CD8-positive, alpha-beta memory T cell (primary cell): ENCODE data around the gene APBA2. TPM values are rescaled to one million over a fixed set of nuclear protein-coding genes. Genes with fewer than 3 reads are reported as not detected.
A peak's percentile ranks its signal among the peaks of the same experiment; 100 is the strongest.

Experiments used
- CTCF ChIA-PET: fragments of 350-600 bp; sonication (Branson Sonifier 250); formaldehyde crosslinking; loops from one replicate; lab custom pipeline; 2021; ENCODE audit warnings: antibody characterized with exemption; lab: Charles Lee
- POLR2A ChIA-PET: fragments of 350-600 bp; sonication (Branson Sonifier 250); formaldehyde crosslinking; loops from one replicate; lab custom pipeline; 2021; ENCODE audit warnings: antibody characterized with exemption; lab: Charles Lee
- DNase-seq, 5 donors: peaks; one replicate each; pipeline versions ENCODE4 v3.0.0 to v3.0.0-alpha.2; 2020 to 2022; ENCODE audit warnings: mixed read lengths in 1 of 5
- H3K27ac ChIP-seq: one replicate; pipeline ENCODE4 v1.7.0; 2013; ENCODE audit warnings: low read depth, mild to moderate bottlenecking, low read length, moderate library complexity
- H3K27me3 ChIP-seq: 2 replicates; pipeline ENCODE4 v1.7.0; 2013; ENCODE audit warnings: low read length, mild to moderate bottlenecking; ENCODE audit not compliant: insufficient read depth, poor library complexity, severe bottlenecking
- H3K36me3 ChIP-seq: 2 replicates; pipeline ENCODE4 v1.7.0; 2013; ENCODE audit warnings: mild to moderate bottlenecking, low read length, moderate library complexity; ENCODE audit not compliant: insufficient read depth
- H3K4me1 ChIP-seq: 2 replicates; pipeline ENCODE4 v1.7.0; 2013; ENCODE audit warnings: mild to moderate bottlenecking, low read length, moderate library complexity; ENCODE audit not compliant: insufficient read depth
- H3K4me3 ChIP-seq: 2 replicates; pipeline ENCODE4 v1.7.0; 2013; ENCODE audit warnings: mild to moderate bottlenecking, low read length
- H3K9me3 ChIP-seq: 2 replicates; pipeline ENCODE4 v1.7.0; 2013; ENCODE audit warnings: mild to moderate bottlenecking, low read length
- H3K27ac Mint-ChIP-seq, 8 donors: one replicate each; pipeline ENCODE4 v1.8.0; 2020 to 2021; ENCODE audit warnings: mixed read lengths in 8 of 8, mild to moderate bottlenecking in 6 of 8, inconsistent platforms in 3 of 8, moderate library complexity in 3 of 8
- H3K27me3 Mint-ChIP-seq, 2 donors: one replicate each; pipeline ENCODE4 v1.8.0; 2020 to 2021; ENCODE audit warnings: mixed read lengths in 2 of 2, mild to moderate bottlenecking in 1 of 2, moderate library complexity in 1 of 2
- H3K36me3 Mint-ChIP-seq, 3 donors: one replicate each; pipeline ENCODE4 v1.8.0; 2020 to 2021; ENCODE audit warnings: mixed read lengths in 3 of 3, inconsistent platforms in 1 of 3, mild to moderate bottlenecking in 1 of 3
- H3K4me1 Mint-ChIP-seq, 3 donors: one replicate each; pipeline ENCODE4 v1.8.0; 2020 to 2021; ENCODE audit warnings: mixed read lengths in 3 of 3, inconsistent platforms in 1 of 3, mild to moderate bottlenecking in 1 of 3
- H3K4me3 Mint-ChIP-seq, 7 donors: one replicate each; pipeline ENCODE4 v1.8.0; 2020 to 2021; ENCODE audit warnings: mixed read lengths in 7 of 7, mild to moderate bottlenecking in 6 of 7, moderate library complexity in 4 of 7, inconsistent platforms in 2 of 7
- H3K9me3 Mint-ChIP-seq, 5 donors: one replicate each; pipeline ENCODE4 v1.8.0; 2020 to 2022; ENCODE audit warnings: mixed read lengths in 5 of 5, mild to moderate bottlenecking in 3 of 5, moderate library complexity in 2 of 5, inconsistent platforms in 1 of 5
- polyA plus RNA-seq: library from polyadenylated mRNA; unstranded; fragments of 300-500 nt; fragmentation: Illumina TruSeq; gene quantifications from one replicate; pipeline ENCODE4 v1.2.3, GENCODE V29; 2021
- total RNA-seq, 2 experiments: library from RNA; stranded (reverse); gene quantifications; one replicate each; pipeline ENCODE4 v1.2.3, GENCODE V29; 2021

APBA2 gene
- total and polyA plus RNA-seq, 3 experiments from 2014 or later, result 15.7 to 38.8 (median 18.0) TPM

DNA sequence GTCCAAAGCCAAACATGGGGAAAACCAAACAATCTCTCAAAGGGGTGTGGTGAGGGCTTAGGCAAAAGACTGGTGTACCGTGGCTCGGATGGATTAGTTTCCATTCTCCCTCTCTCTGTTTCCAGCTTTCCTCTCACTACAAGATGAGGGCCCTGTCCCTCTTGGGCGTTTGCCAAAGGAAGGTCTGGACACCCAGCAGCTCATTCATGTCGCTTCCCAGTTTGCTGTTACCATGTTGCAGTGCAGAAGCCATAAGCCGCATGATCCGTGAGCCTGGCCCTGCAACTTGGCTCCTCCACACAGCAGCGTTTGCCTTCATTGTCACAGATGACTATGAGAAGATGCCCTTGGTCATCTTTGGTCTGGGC, 92.2 kb downstream of the APBA2 start:
- no peaks in the 10 kb centered on the region for H3K9me3 Mint-ChIP-seq
- POLR2A ChIA-PET, result no interaction called here
- H3K4me3 Mint-ChIP-seq, result no peak overlapping the region
- Histone ChIP-seq H3K36me3 (no peaks in the 10 kb centered on the region), H3K27ac (no peak overlapping the region), H3K9me3 (no peaks in the 10 kb centered on the region), H3K4me3 (no peak overlapping the region), H3K27me3 (no peaks in the 10 kb centered on the region), H3K4me1 (peaks cover 8% of the 10 kb centered on the region)
- no peak for DNase-seq
- CTCF ChIA-PET, result interaction anchor here (0.9 to 1.6 kb wide), 3 partner anchors 38 to 112 kb away, joined by 3 to 13 read pairs (median 4); no protein-coding TSS in a partner anchor
- H3K4me1 Mint-ChIP-seq, result peaks cover 14 to 51% (median 15%) of the 10 kb centered on the region in 3 donors
- no peak overlapping the region for H3K27ac Mint-ChIP-seq
- no peaks in the 10 kb centered on the region for H3K27me3 Mint-ChIP-seq
- peaks cover 0 to 10% (median 2%) of the 10 kb centered on the region in 3 donors for H3K36me3 Mint-ChIP-seq

DNA sequence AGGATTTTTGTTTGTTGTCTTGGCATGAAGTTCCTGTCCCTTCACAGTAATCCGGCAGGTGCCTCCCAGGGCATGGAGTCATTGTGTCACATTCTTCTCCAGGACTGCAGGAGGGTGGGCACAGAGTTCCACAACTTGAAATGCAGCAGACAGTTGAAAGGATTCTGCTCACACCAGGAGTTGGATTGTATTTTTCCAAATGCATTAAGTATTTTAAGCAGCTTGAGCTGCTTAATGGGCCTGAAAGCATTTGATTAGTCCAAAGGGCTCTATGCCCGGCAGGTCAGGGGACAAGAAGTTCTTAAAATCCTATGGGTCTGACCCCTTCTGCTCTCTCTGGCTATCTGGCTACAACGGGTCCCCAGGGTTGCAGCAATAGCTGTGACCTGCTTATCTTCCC, 92.9 kb downstream of the APBA2 start:
- Mint-ChIP-seq H3K4me1 (peaks cover 10 to 51% (median 15%) of the 10 kb centered on the region in 3 donors), H3K27ac (peak overlapping the region in 1 of 8 donors; percentile 14), H3K36me3 (peaks cover 0 to 10% (median 2%) of the 10 kb centered on the region in 3 donors), H3K27me3 (no peaks in the 10 kb centered on the region), H3K9me3 (no peaks in the 10 kb centered on the region), H3K4me3 (no peak overlapping the region)
- Histone ChIP-seq H3K9me3 (no peaks in the 10 kb centered on the region), H3K4me3 (no peak overlapping the region), H3K27ac (no peak overlapping the region), H3K36me3 (no peaks in the 10 kb centered on the region), H3K27me3 (no peaks in the 10 kb centered on the region), H3K4me1 (peaks cover 8% of the 10 kb centered on the region)
- CTCF ChIA-PET, result interaction anchor here (0.9 to 1.6 kb wide), 4 partner anchors 37 to 111 kb away, joined by 3 to 13 read pairs (median 4); no protein-coding TSS in a partner anchor
- POLR2A ChIA-PET, result no interaction called here
- no peak for DNase-seq

DNA sequence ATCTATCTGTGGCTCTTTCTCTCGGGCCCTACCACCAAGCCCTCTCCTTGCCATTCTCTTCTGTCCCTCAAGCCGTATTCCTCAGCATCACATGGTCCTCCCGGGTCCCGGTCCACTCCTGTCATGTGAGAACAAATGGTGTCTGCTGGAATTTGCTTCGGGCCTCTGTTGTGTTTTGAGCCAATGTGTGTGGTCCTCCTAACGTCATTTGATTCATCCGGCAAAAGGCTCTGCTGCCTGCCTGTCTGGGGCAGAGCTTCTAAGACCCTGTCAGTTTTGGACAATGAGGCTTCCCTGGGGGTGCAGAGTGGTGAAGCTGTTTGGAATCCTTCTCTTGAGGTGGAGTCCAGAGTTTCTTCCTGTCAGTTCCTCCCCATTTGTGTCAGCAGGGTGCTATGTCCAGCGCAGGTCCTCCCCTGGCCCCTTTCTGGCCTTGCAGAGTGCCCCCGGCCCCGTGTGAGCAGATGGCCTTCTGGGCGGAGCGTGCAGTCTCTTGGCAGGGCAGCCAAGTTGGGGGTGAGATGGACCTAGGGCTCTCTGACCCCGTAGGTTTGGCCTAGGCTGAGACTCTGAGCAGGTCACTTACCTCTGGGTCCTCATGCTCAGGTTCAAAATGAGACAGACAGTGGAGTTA, 93.6 kb downstream of the APBA2 start:
- Histone ChIP-seq H3K36me3 (no peaks in the 10 kb centered on the region), H3K9me3 (no peaks in the 10 kb centered on the region), H3K4me1 (peaks cover 10% of the 10 kb centered on the region), H3K27me3 (no peaks in the 10 kb centered on the region), H3K4me3 (no peak overlapping the region), H3K27ac (no peak overlapping the region)
- POLR2A ChIA-PET, result no interaction called here
- H3K27ac Mint-ChIP-seq, result no peak overlapping the region
- H3K4me3 Mint-ChIP-seq, result peak overlapping the region in 1 of 7 donors; percentile 15
- DNase-seq, result no peak
- peaks cover 0 to 10% (median 2%) of the 10 kb centered on the region in 3 donors for H3K36me3 Mint-ChIP-seq
- H3K4me1 Mint-ChIP-seq, result peaks cover 4 to 51% (median 8%) of the 10 kb centered on the region in 3 donors
- no peaks in the 10 kb centered on the region for H3K9me3 Mint-ChIP-seq
- CTCF ChIA-PET, result interaction anchor here (1.2 to 1.6 kb wide), 2 partner anchors 45 to 111 kb away, joined by 4 to 13 read pairs; no protein-coding TSS in a partner anchor
- no peaks in the 10 kb centered on the region for H3K27me3 Mint-ChIP-seq

DNA sequence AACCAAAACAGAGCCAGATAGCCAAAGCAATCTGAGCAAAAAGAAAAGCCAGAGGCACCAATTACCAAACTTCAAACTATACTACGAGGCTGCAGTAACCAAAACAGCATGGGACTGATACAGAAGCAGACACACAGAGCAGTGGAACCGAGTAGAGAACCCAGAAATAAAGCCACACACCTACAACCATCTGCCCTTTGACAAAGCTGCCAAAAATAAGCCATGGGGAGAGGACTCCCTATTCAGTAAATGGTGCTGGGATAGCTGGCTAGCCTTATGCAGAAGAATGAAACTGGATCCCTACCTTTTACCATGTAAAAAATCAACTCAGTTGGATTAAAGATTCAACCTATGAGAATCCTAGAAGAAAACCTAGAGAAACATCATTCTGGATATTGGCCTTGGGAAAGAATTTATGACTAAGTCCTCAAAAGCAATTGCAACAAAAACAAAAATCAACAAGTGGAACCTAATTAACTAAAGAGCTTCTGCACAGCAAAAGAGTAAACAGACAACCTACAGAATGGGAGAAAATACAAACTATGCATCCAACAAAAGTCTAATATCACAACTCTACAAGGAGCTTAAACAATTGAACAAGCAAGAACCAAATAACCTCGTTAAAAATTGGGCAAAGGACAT, 95.1 kb downstream of the APBA2 start:
- POLR2A ChIA-PET, result no interaction called here
- CTCF ChIA-PET, result interaction anchor here (1.0 to 1.6 kb wide), 2 partner anchors 9 to 109 kb away, joined by 3 to 4 read pairs; no protein-coding TSS in a partner anchor
- H3K36me3 ChIP-seq, result no peaks in the 10 kb centered on the region
- H3K27ac ChIP-seq, result no peak overlapping the region
- no peaks in the 10 kb centered on the region for H3K9me3 Mint-ChIP-seq
- peaks cover 0 to 10% (median 2%) of the 10 kb centered on the region in 3 donors for H3K36me3 Mint-ChIP-seq
- no peak overlapping the region for H3K4me3 ChIP-seq
- H3K27ac Mint-ChIP-seq, result peak overlapping the region in 3 of 8 donors; percentile 24 to 78 (median 39)
- H3K4me1 Mint-ChIP-seq, result peaks cover 14 to 52% (median 15%) of the 10 kb centered on the region in 3 donors
- DNase-seq, result no peak
- no peaks in the 10 kb centered on the region for H3K27me3 Mint-ChIP-seq
- H3K4me3 Mint-ChIP-seq, result no peak overlapping the region
- peaks cover 15% of the 10 kb centered on the region for H3K4me1 ChIP-seq
- H3K27me3 ChIP-seq, result no peaks in the 10 kb centered on the region
- no peaks in the 10 kb centered on the region for H3K9me3 ChIP-seq

DNA sequence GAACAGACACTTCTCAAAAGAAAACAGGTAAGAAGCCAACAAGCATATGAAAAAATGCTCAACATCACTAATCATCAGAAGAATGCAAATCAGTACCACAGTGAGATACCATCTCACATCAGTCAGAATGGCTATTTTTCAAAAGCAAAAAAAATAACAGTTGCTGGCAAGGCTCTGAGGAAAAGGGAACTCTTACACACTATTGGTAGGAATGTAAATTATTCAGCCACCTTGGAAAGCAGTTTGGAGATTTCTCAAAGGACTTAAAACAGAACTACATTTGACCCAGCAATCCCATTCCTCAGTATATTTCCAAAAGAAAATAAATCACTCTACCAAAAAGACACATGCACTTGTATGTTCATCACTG, 95.6 kb downstream of the APBA2 start:
- Mint-ChIP-seq H3K4me3 (no peak overlapping the region), H3K9me3 (no peaks in the 10 kb centered on the region), H3K4me1 (peaks cover 18 to 55% (median 19%) of the 10 kb centered on the region in 3 donors), H3K27me3 (no peaks in the 10 kb centered on the region), H3K27ac (peak overlapping the region in 1 of 8 donors; percentile 39), H3K36me3 (peaks cover 0 to 10% (median 2%) of the 10 kb centered on the region in 3 donors)
- POLR2A ChIA-PET, result no interaction called here
- Histone ChIP-seq H3K27ac (no peak overlapping the region), H3K4me3 (no peak overlapping the region), H3K9me3 (no peaks in the 10 kb centered on the region), H3K27me3 (no peaks in the 10 kb centered on the region), H3K36me3 (no peaks in the 10 kb centered on the region), H3K4me1 (peaks cover 18% of the 10 kb centered on the region)
- CTCF ChIA-PET, result interaction anchor here (1.6 kb wide), 1 partner anchor 10 kb away, joined by 3 read pairs; no protein-coding TSS in a partner anchor
- DNase-seq, result no peak

DNA sequence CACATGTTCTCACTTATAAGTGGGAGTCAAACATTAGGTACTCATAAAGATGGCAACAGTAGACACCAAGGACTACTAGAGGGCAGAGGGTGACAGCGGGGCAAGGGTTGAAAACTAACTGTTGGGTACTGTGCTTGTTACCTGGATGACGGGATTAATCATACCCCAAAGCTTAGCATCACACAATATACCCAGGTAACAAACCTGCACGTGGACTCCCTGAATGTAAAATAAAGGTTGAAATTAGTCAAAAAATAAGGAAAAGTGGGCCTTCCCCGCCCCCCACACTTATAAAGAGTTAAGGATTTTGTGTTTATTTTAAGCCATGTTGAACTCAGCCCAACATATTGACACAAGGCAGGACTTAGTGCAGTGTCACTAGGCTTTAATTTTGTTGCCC, 96.1 kb downstream of the APBA2 start:
- no peak overlapping the region for H3K27ac Mint-ChIP-seq
- peaks cover 0 to 10% (median 2%) of the 10 kb centered on the region in 3 donors for H3K36me3 Mint-ChIP-seq
- peaks cover 23 to 61% (median 24%) of the 10 kb centered on the region in 3 donors for H3K4me1 Mint-ChIP-seq
- no peak overlapping the region for H3K4me3 Mint-ChIP-seq
- H3K4me3 ChIP-seq, result no peak overlapping the region
- DNase-seq, result no peak
- H3K27ac ChIP-seq, result no peak overlapping the region
- peaks cover 2% of the 10 kb centered on the region for H3K9me3 ChIP-seq
- CTCF ChIA-PET, result interaction anchor here (1.0 to 1.6 kb wide), 2 partner anchors 10 to 108 kb away, joined by 3 read pairs; no protein-coding TSS in a partner anchor
- peaks cover 18% of the 10 kb centered on the region for H3K4me1 ChIP-seq
- no peaks in the 10 kb centered on the region for H3K27me3 ChIP-seq
- POLR2A ChIA-PET, result no interaction called here
- no peaks in the 10 kb centered on the region for H3K9me3 Mint-ChIP-seq
- no peaks in the 10 kb centered on the region for H3K36me3 ChIP-seq
- H3K27me3 Mint-ChIP-seq, result no peaks in the 10 kb centered on the region

DNA sequence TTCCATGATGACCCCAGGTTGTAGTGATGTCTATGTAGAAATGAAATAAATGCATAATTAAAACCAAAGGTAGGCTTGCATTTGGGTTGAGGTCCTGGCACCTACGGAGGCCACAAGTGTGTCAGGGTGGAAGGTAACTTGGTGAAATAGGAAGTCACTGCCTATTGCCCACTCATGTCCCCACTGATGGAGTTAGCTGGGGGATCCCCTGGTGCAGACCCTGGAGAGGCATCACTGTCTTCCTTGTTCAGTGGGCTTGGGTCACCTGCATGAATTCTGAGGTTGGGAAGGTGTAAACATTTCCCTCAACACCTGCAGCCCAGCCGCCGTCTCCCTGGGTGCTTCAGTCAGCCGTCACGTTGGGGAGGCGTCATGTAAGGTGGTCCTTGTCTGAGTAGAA, 97.1 kb downstream of the APBA2 start:
- H3K9me3 Mint-ChIP-seq, result no peaks in the 10 kb centered on the region
- CTCF ChIA-PET, result interaction anchor here (1.0 kb wide), 1 partner anchor 107 kb away, joined by 3 read pairs; no protein-coding TSS in a partner anchor
- H3K36me3 Mint-ChIP-seq, result peaks cover 2 to 13% (median 4%) of the 10 kb centered on the region in 3 donors
- Histone ChIP-seq H3K27ac (no peak overlapping the region), H3K36me3 (no peaks in the 10 kb centered on the region), H3K4me3 (no peak overlapping the region), H3K9me3 (peaks cover 7% of the 10 kb centered on the region), H3K4me1 (peaks cover 18% of the 10 kb centered on the region), H3K27me3 (no peaks in the 10 kb centered on the region)
- DNase-seq, result no peak
- H3K27ac Mint-ChIP-seq, result no peak overlapping the region
- H3K27me3 Mint-ChIP-seq, result no peaks in the 10 kb centered on the region
- H3K4me3 Mint-ChIP-seq, result no peak overlapping the region
- peaks cover 24 to 68% (median 28%) of the 10 kb centered on the region in 3 donors for H3K4me1 Mint-ChIP-seq
- POLR2A ChIA-PET, result no interaction called here
